Astrocyte of the cerebellum (primary cell): ENCODE measurements around the gene PDILT.
"Not testable (repeated sequence)": the region's sequence is repeated elsewhere in the genome, so short reads cannot be mapped to it uniquely, and the experiment has no call there.

Experiments used
- DNase-seq: peaks from one replicate; pipeline ENCODE4 v3.0.0-alpha.2; 2011; ENCODE audit warnings: low read depth
- H3K4me3 ChIP-seq: 2 replicates; pipeline ENCODE4 v1.5.1; 2011; ENCODE audit warnings: mild to moderate bottlenecking, low read depth, low read length, moderate library complexity
- CTCF ChIP-seq: IDR thresholded peaks from 2 replicates; pipeline ENCODE4 v1.5.1; 2012; ENCODE audit warnings: low read length, low read depth, moderate library complexity, mild to moderate bottlenecking; ENCODE audit errors: missing control alignments
- in situ Hi-C: cut with HindIII; loops from 2 replicates; pipeline ENCODE4 v1.10.0; 2017; ENCODE audit warnings: low sequenced_read_pairs

The PDILT gene

GRCh38 chr16:20317117-20317516 is 87.4 kb downstream of the PDILT start:
- no peak overlapping the region for H3K4me3 ChIP-seq
- in situ Hi-C loops = no loop called here
- no peak for TF ChIP-seq CTCF
- no peak for DNase-seq

GRCh38 chr16:20316715-20317114 is 87.8 kb downstream of the PDILT start:
- in situ Hi-C loops = no loop called here

GRCh38 chr16:20315764-20316163 is 88.8 kb downstream of the PDILT start:
- H3K4me3 ChIP-seq = no peak overlapping the region
- in situ Hi-C loops = no loop called here
- TF ChIP-seq CTCF = no peak
- DNase-seq = no peak

More at GRCh38 chr16:20316715-20317114, 87.8 kb downstream of the PDILT start:
- TF ChIP-seq CTCF = no peak
- no peak for DNase-seq
- H3K4me3 ChIP-seq = no peak overlapping the region

GRCh38 chr16:20314575-20314974 is 90.0 kb downstream of the PDILT start:
- TF ChIP-seq CTCF = no peak
- no peak for DNase-seq
- in situ Hi-C loops = no loop called here
- no peak overlapping the region for H3K4me3 ChIP-seq

GRCh38 chr16:20313741-20314140 is 90.8 kb downstream of the PDILT start:
- no peak for DNase-seq
- H3K4me3 ChIP-seq = no peak overlapping the region
- TF ChIP-seq CTCF = no peak
- in situ Hi-C loops = no loop called here

- DNase-seq, H3K4me3 ChIP-seq, in situ Hi-C loops: not testable (repeated sequence)
Observed at GRCh38 chr16:20312536-20313095, 91.9 kb downstream of the PDILT start.

- no peak overlapping the region for H3K4me3 ChIP-seq
- in situ Hi-C loops = no loop called here
- no peak for DNase-seq
- no peak for TF ChIP-seq CTCF
Observed at GRCh38 chr16:20311548-20311947, 93.0 kb downstream of the PDILT start.
